ENCODE measurements around the gene IKZF1.

DNA sequence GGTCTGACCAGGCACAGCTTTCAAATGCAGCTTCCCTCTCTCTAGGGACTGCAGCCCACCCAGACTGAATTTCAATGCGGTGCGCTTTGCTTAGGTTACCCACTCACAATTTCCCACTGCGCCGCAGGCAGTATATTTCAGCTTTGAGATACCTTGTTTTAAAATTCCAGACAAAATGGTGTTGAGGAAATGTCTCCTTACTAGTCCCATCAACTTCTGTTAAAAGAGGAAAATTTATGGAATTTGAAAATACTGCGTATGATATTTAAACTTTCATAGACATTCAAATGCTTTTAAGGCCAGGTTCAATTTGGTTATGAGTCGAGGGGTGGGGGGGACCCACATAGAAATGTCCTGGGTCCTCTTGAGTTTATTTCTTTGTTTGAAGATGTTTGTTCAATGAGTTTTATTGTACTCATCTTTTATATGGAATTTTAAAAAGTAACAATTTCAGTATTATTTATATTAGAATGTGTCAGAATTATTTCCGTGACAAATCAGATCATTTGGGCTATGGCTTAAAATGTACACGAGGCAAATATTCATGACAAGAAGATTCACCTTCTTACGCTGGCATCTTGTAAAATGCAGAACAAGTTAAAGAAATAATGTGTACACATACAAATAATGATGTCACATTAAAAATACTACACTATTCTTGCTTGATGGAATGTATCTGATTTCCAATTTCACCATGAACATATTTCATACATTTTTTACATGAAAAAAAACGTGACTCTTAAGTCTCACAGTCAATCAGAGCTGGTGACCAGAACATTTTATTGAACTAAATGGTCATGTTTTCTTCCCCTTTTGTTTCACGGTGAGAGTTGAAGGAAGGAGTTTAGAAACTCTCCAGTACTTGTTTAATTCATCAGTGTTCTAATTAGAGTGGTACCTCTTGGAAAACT is 1.3 kb downstream of the IKZF1 start:
- TF ChIP-seq, protein P1, sequence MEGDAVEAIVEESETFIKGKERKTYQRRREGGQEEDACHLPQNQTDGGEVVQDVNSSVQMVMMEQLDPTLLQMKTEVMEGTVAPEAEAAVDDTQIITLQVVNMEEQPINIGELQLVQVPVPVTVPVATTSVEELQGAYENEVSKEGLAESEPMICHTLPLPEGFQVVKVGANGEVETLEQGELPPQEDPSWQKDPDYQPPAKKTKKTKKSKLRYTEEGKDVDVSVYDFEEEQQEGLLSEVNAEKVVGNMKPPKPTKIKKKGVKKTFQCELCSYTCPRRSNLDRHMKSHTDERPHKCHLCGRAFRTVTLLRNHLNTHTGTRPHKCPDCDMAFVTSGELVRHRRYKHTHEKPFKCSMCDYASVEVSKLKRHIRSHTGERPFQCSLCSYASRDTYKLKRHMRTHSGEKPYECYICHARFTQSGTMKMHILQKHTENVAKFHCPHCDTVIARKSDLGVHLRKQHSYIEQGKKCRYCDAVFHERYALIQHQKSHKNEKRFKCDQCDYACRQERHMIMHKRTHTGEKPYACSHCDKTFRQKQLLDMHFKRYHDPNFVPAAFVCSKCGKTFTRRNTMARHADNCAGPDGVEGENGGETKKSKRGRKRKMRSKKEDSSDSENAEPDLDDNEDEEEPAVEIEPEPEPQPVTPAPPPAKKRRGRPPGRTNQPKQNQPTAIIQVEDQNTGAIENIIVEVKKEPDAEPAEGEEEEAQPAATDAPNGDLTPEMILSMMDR (IDR thresholded peaks at IDR 0.05; ENCODE audit: insufficient read depth, low read depth, low read length) = no peak
- no peak for TF ChIP-seq EZH2 (IDR thresholded peaks at IDR 0.05; ENCODE audit: insufficient read depth, low read length)
